DMS53 treated with DMSO at 0.1 percent for 48 hours (cell line): Measurements from ENCODE around the gene JARID2.
A peak's percentile ranks its signal among the peaks of the same experiment; 100 is the strongest.
"Not testable (repeated sequence)": the region's sequence is repeated elsewhere in the genome, so short reads cannot be mapped to it uniquely, and the experiment has no call there.

Experiments used
- DNase-seq: peaks from one replicate; lab custom pipeline; 2025; ENCODE audit not compliant: unreplicated experiment; lab: John Stamatoyannopoulos, UW

JARID2 gene

DNA sequence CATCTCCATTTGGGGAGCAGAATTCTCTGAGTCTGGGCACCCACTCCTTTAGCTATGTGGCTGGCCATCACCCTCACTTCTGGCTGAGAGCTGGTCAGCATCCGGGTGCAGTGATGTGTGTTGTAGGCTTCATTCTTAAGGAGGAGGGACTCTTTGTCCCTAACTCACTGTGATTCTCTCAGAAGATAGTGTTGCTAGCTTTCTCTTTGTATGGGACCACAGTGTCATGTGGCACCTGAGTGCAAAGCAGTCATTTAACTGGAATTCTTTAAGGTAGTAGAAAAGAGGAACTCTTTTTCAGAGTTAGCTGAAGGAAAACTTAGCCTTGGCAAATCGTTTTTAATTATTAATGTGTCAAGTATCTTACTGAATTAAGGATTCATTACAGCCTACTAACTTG lies 165.9 kb downstream of the JARID2 start:
- DNase-seq: no peak

DNA sequence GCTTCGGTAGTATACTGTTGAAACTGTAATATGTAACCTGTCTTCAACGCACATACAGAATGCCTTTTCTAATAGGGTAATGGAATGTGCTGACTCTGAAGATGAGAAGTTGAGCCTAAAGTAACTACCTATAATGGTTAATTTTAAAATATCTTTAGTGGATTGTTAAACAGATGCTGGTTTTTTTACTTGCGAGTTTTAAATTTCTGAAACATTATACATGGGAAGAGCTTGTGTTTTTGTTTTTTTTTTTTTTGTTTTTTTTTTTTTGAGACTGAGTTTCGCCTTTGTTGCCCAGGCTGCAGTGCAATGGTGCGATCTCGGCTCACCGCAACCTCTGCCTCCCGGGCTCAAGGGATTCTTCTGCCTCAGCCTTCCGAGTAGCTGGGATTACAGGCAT lies 166.9 kb downstream of the JARID2 start:
- no peak for DNase-seq

DNA sequence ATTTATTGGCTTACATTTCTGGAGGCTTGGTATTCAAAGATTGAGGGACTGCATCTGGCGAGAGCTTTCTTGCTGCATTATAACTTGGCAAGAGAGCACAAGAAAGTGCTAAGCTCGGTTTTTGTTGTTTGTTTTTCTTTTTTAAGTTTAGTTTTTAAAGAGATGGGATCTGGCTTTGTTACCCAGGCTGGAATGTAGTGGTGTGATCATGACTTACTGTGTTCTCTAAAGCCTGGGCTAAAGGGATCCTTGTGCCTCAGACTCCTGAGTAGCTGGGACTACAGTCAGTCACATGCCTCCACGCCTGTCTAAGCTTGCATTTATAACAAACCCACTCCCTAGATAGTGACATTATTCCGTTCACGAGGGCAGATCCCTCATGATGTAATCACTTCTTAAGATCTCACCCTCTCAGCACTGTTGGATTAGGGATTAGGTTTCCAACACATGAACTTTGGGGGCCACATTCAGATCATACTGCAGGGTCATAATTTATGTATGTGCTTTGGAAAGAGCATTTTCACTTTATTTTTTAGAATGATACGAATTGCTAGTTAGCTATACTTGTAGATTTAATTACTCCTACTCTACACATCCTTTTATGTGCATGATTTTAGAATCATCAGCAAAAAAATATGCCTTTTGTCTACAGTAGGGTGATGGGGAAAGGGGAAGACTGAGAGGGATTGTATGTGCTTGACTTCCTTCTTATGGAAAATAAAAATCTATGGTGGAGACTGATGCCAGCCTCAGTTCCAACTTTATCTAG lies 167.8 kb downstream of the JARID2 start:
- DNase-seq: no peak

DNA sequence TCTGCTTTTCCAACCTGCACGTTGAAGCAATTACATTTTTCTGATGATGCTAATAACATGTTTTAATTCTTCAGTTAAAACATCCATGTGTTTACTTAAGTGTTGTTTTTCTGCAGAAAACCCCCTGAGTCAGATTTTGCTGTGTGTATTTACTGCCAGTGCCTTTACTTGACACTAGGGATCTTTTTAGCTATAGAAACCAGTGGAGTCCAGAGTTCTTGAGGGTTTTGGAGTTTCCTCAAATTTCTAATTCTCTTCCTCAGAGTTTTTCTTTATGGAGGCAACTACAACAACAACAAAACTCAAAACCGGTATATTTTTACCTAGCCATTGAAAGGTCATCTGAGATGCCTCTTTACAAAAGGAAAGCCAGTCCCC lies 168.4 kb downstream of the JARID2 start:
- no peak for DNase-seq

DNA sequence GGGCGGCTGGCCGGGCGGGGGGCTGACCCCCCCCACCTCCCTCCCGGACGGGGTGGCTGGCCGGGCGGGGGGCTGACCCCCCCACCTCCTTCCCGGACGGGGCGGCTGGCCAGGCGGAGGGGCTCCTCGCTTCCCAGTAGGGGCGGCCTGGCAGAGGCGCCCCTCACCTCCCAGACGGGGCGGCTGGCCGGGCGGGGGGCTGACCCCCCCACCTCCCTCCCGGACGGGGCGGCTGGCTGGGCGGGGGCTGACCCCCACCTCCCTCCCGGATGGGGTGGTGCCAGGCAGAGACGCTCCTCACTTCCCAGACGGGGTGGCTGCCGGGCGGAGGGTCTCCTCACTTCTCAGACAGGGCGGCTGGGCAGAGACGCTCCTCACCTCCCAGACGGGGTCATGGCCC lies 169.8 kb downstream of the JARID2 start:
- DNase-seq: not testable (repeated sequence)

DNA sequence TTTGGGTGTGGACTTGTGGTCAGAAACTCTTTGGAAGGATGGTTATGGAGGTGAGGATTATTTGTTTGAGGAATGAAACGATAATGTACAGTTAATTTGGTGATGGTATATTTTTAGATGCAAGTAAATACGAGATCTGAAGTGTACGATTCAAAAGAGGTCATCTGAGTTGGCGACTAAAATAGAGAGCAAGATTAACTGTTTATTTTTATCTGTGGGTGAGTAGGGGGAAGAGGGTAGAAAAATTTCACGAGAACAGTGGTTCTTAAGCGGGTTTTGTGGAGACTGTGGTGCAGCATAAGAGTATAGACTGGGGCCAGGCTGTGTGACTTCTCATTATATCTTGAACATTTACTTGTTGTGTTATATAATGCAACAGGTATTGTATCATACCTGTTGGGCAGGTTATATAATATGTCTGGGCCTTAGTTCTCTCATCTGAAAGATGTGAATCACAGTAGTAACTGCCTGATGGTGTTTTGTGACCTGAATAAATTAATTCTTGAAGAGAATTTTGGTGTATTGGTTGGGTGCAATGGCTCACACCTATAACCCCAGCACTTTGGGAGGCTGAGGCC lies 171.2 kb downstream of the JARID2 start:
- DNase-seq: no peak

DNA sequence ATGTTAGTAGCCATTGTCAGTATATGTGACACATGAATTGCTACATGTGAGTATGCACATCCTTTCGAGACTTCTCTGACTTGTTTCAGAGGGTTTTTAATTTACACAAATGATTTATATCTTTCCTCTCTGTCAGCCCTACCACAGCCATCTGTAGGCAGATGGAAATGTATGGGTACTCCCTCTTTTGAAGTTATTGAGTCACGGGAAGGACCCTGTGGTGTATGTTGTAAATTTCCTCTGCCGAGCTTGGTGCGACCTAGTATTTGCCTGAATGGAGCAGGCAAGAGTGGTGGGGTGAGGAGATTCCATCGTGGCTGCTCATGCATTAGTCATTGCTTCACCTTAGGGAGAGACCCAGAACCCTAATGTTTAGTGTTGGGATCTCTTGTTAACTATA lies 171.9 kb downstream of the JARID2 start:
- no peak for DNase-seq

DNA sequence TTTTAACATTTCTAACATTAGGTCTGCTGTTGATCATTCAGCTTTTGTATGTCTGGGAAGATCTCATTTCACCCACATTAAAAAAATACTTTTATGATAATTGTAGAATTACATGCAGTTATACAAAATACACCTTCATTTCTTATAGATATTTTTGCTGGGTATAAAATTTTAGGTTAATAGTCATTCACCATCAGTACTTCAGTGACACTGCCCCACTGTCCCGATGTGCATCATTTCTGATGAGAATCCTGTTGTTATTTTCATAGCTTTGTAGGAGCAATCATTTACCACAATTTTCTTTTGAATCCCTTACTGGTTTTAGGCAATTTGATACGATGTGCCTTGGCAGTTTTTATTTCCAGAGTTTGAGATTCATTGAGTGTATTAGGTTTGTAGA lies 173.6 kb downstream of the JARID2 start:
- no peak for DNase-seq

DNA sequence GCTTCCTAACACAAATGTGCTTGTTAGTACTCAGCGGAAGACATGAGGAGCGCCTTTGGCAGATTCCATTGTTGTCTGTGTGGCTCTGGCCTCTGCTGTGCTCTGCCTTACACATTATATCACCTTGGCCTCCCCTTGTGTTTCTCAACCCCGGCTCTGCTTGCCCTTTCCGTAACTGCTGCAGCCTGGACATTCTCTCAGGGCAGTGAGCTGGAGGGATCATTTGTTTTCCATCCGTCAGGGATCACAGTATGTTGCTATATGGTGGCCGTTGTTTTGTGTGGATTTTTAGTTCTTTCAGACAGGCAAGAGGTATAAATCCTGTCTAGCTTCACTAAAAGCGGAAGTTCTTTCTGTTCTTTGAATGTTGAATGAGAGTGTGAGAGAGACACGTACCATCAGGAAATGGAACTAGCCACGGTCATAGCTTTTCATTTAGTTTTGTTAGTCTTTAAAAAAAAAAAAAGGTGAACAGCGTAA lies 175.1 kb downstream of the JARID2 start:
- no peak for DNase-seq

DNA sequence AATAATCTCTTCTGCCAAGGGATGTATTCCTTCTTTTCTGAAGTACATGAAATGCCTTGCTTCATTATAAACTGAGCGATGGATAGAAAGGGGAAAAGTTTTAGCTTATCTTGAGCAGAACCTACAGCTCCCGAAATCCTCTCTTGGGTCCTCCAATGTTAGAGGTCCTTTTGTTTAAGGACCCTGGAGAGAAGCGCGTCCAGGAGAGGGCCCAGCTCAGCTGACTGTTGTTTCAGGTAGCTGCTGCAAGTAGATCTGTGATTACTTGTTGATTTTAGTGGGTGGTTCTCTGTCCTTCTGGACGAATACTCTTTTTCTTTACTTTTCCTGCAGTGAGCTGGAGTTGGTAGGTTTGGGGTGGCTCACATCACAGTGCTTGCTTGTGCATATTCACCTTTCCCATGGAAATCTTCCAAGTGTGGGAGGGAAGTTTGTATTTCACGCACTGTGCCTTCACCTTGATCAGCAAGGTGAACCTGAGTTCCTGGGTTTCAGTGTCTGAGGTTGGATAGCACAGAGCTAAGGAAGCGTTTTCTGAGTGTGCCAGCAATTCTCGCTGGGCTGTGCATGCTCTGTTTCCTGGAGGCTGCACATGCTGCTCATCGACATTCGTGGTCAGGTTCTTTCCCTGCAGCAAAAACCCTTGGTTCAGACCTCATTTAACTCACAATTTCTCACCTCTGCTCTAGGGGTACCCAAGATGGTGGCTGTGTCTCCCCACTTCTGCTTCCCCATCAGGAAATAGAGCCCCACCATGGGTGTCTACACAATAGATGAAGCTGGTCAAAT lies 176.3 kb downstream of the JARID2 start:
- DNase-seq: no peak

DNA sequence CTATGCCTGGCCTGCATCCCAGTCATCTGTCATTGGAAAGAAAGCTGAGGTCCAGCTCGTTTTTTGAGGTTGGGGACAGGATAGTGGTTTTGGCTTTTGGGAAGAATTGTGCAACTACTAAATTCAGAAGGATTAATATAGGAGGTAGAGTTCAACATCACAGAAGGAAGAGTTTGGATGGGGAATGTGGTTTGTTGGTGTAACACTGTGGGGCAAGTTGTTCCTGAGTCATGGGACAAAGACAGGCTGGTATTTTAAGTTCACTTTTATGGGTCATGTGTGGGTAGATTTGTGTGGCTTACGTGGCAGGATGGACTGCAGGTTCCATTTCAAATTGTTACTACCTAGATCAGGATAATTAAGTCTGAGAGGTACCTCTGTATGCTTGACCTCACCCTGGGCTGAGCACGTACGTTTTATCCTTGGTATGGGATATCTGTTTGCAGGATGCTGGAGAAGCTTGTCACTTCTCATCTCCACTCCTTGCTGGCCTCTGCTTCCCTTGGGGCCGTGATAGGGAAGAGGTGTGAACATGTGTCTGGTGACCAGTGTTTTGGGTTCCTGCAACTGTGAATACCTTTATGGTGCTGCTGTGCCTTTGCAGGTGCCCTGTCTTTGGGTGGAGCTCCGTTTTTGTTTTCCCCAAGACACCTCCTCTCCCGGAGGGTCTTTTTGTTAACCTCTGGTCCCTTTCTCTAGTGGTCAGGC lies 177.6 kb downstream of the JARID2 start:
- no peak for DNase-seq

DNA sequence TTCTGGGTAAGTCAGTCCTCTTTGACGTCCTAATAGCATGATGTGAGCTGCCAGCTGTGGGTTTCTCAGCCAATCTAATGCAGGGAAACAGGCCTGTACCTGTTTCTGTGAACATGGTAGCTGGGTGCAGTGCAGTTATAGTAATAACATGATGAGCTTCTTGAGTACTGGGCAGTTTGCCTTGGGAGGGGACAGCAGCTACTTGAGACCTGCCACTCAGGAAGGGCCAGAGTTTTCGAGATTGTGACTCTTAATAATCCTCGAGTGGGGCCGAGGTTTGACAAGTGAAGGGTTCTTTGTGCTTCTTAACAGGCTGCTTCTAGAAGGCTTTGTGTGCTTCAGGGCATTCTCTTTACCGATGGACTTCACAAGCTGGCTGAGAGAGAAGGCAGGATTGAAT lies 180.1 kb downstream of the JARID2 start:
- no peak for DNase-seq

DNA sequence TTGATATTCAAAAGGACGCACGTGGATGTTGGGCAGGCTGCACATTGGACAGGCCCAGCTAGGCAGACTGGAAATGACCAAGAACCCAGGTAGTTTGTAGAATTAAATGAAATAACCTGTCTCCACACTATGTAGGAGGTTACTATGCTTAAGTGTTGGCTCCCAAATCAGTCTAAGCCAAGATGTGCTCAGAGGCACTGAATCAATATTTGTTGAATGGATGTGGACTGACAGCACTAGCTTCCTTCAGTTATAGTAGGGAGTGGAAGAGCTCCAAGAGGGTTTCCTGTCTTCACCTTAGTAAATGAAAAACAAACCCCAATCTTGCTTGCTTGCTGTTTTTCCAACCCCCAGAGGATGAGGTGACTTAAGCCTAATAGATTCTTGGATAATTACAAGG lies 180.5 kb downstream of the JARID2 start:
- DNase-seq: peak; percentile 12

DNA sequence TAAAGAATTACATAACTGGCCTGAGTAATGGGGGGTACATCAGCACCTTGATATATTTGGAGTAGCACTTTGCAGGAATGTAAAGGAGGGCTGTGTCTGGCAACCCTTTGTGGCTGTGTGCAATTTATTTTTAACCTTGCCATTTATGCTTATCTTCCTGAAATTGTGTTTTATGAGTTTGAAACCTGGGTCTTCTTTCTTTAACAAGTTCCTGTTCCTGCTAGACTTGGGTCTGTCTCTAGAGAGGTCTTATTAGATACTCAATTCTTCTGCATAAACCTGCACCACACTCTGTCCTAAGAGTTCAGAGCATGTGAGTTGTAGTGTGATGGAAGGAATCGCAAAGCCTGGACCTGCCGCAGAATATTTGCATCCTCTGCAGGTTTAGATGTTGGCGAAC lies 181.0 kb downstream of the JARID2 start:
- DNase-seq: no peak

DNA sequence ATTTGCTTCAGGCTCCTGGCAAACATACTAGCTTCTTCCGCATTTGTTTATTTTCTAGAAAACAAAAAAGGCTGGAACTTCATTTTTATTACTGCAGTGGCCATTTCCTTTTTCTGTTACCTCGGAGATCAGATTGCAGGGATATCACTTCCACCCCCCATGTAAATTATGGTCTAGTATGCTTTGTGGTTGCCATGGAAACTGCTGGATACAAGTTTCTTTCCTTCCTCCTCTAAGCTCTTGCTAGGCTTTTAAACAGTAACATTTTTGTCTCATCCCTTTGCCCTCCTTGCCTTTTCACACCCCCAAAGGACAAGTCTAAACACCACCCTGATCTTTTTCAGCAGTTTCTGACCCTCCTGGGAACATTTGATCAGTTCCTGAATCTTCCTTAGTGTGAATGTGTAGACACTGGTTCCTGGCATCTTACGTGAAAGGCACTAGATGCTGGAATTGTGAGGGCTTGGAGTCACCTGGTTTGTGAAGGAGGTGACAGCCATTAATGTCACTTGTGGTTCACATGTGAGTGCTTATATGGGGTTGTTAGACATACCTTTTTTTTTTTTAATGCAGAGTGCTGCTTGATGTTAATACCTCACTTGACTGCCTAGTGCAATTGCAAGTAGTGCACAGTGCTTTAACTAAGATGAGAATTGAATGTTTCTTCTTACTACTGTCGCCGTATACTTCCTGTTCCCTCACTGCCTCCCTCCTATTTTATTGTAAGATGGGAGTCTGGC lies 181.6 kb downstream of the JARID2 start:
- DNase-seq: no peak

DNA sequence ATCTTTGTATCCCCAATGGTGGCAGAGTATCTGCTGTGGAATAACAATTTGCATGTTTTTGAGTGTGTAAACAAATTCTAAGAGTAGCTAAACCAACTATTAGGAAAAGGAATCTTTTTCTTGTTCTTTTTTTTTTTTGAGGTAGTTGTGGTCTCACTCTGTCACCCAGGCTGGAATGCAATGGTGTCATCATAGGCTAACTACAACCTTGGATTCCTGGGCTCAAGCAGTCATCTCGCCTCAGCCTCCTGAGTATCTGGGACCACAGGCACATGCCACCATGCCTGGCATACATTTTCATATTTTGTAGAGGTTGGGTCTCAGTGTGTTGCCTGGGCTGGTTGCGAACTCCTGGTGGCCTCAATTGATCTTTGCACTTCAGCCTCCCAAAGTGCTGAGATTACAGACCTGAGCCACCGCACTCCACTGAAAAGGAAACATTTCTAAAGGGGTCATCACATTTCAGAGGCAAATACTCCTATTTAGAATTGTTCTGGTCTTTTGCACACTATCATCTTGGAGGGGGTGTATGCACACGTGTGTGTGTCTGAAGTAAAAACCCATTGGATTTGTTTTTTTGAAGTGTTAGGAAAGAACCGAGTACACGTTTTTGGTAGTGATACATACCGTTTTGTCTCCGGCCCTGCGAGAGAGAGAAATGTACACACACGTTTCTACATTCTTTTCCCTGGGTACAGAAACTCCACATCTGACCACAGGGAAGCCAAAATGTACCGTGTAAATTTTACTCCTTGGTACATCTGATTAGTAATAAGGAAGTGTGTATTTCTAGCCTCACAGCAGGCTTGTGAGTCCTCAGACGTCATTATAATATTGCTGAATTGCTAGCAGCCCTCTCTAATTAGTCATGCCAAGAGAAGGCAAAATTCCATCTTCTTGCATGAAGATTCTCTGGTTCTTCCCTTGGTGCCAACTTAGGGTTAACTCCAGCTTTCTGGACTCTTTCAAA lies 183.6 kb downstream of the JARID2 start:
- DNase-seq: no peak

DNA sequence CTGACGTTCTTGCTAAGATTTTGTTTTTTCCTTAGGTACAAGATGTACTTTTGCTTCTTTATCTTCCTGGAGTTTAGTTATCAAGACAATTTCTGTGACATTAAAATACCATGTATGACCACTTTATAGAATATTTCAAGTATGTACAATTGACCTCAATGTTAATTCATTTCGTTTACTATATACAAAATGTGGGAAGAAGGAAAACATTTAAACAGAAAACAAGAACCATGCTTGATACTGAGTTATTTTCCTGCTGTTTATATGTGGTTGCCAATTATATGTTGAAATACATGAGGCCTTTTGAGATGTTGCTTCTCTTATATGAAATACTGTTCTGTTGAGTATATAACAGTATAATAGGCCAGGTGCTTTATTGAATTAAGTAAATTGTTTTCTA lies 184.3 kb downstream of the JARID2 start:
- no peak for DNase-seq

DNA sequence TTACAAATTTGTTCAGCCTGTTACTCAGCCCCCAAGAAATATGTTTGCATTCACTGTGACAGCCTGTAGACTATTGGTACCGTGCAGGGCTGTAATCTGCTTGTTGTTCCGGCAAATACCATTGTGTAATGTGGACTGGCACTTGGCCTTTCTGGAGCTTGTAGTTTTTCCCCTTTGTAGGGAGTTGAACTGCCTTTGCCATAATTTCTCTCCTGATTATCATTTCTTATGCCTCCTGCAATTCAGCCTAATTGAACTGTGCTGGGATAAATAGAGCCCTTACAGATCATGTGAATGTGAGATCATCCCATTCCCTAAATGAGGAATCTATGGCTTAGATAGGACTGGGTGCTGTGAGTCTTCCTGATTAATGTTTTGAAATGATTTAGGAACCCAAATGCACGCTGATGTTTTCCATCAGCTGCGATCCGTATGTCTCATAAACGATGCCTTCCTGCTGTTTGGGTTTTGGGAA lies 185.1 kb downstream of the JARID2 start:
- no peak for DNase-seq

DNA sequence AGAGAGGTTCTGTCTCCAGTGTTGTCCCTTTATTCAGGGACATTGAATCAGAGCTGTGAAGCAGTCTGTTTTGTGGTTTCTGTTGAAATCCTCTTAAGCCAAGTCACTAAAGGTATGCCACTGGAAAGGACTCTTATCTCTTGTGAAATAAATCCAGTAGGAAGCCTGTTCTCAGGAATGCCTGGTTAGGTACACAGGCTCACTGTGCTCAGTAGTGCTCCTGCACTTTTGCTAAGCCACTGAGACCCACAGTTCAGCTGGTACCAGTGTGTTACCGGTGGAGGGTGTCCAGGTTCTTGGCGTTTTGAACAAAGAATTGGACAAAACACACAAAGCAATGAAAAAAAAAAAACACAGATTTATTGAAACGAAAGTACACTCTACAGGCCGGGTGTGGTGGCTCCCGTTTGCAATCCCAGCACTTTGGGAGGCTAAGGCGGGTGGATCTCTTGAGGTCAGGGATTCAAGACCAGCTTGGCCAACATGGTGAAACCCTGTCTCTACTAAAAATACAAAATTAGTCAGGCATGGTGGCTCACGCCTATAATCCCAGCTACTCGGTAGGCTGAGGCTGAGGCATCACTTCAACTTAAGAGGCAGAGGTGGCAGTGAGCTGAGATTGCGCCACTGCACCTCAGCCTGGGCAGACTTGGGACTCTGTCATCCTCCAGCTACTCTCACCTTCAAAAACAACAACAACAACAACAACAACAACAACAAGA lies 186.1 kb downstream of the JARID2 start:
- DNase-seq: no peak
